ENCODE results near the gene TRIP4.
"Not testable (repeated sequence)": the region's sequence is repeated elsewhere in the genome, so short reads cannot be mapped to it uniquely, and the experiment has no call there.

TRIP4 gene

GRCh38 chr15:64383760-64384159 lies 3.9 kb upstream of the TRIP4 start:
- no peak for DNase-seq

GRCh38 chr15:64386291-64386690 lies 1.3 kb upstream of the TRIP4 start:
- DNase-seq, result no peak

- DNase-seq, result no peak
Observed at GRCh38 chr15:64389036-64389435, 1.4 kb downstream of the TRIP4 start.

- DNase-seq, result not testable (repeated sequence)
Observed at GRCh38 chr15:64392471-64392870, 4.8 kb downstream of the TRIP4 start.

- DNase-seq, result no peak
Observed at GRCh38 chr15:64396789-64397188, 9.2 kb downstream of the TRIP4 start.

- no peak for DNase-seq
Observed at GRCh38 chr15:64398575-64398974, 10.9 kb downstream of the TRIP4 start.

- no peak for DNase-seq
Observed at GRCh38 chr15:64400583-64400982, 12.9 kb downstream of the TRIP4 start.

GRCh38 chr15:64412216-64412615 lies 24.6 kb downstream of the TRIP4 start:
- DNase-seq, result no peak

- no peak for DNase-seq
Observed at GRCh38 chr15:64422697-64423096, 35.1 kb downstream of the TRIP4 start.

- no peak for DNase-seq
Observed at GRCh38 chr15:64423970-64424369, 36.3 kb downstream of the TRIP4 start.

- no peak for DNase-seq
Observed at GRCh38 chr15:64425221-64425620, 37.6 kb downstream of the TRIP4 start.

- DNase-seq, result peak in 1 of 2 experiments; percentile 56
Observed at GRCh38 chr15:64426845-64427465, 39.3 kb downstream of the TRIP4 start.

- no peak for DNase-seq
Observed at GRCh38 chr15:64429448-64429847, 41.8 kb downstream of the TRIP4 start.

- DNase-seq, result peak in 1 of 2 experiments; percentile 36
Observed at GRCh38 chr15:64430000-64430735, 42.5 kb downstream of the TRIP4 start.

GRCh38 chr15:64437982-64438381 lies 50.3 kb downstream of the TRIP4 start:
- no peak for DNase-seq

GRCh38 chr15:64438653-64439447 lies 51.2 kb downstream of the TRIP4 start:
- DNase-seq, result no peak

GRCh38 chr15:64441852-64442251 lies 54.2 kb downstream of the TRIP4 start:
- DNase-seq, result no peak

GRCh38 chr15:64443016-64443415 lies 55.4 kb downstream of the TRIP4 start:
- DNase-seq, result no peak

GRCh38 chr15:64443747-64444621 lies 56.3 kb downstream of the TRIP4 start:
- peak; percentile 84 to 98 for DNase-seq

- DNase-seq, result no peak
Observed at GRCh38 chr15:64444836-64445235, 57.2 kb downstream of the TRIP4 start.

GRCh38 chr15:64447536-64448315 lies 60.1 kb downstream of the TRIP4 start:
- DNase-seq, result no peak

Data from SW 1271 (cell line).